Activated T-helper 17 cell treated with anti-CD3 and anti-CD28 coated beads, Interleukin-2, amount 50 U/mL, for 72 hours (primary cell): ENCODE data around the gene PDIA2. TPM values are rescaled to one million over a fixed set of nuclear protein-coding genes. Genes with fewer than 3 reads are reported as not detected.

ENCODE experiments used
- ATAC-seq: fragments of 150-1000 bp; cut with Tn5 transposase; replicated peaks from 2 replicates; pipeline ENCODE4 v1.10.0; 2021; ENCODE audit warnings: mild to moderate bottlenecking, moderate library complexity
- H3K27ac Mint-ChIP-seq: one replicate; pipeline ENCODE4 v1.8.0; 2022; ENCODE audit warnings: mixed read lengths
- H3K27me3 Mint-ChIP-seq: one replicate; pipeline ENCODE4 v1.8.0; 2022; ENCODE audit warnings: mixed read lengths
- H3K36me3 Mint-ChIP-seq: one replicate; pipeline ENCODE4 v1.8.0; 2022; ENCODE audit warnings: low read depth, mild to moderate bottlenecking, mixed read lengths
- H3K4me1 Mint-ChIP-seq: one replicate; pipeline ENCODE4 v1.8.0; 2022; ENCODE audit warnings: mixed read lengths
- H3K4me3 Mint-ChIP-seq: one replicate; pipeline ENCODE4 v1.8.0; 2022; ENCODE audit warnings: mild to moderate bottlenecking, mixed read lengths
- H3K9me3 Mint-ChIP-seq: one replicate; pipeline ENCODE4 v1.8.0; 2022; ENCODE audit warnings: mixed read lengths
- total RNA-seq, 2 donors: library from RNA; stranded (reverse); gene quantifications; one replicate each; pipeline ENCODE4 v1.2.3, GENCODE V29; 2022

Gene PDIA2
- total RNA-seq, 2 donors from 2014 or later, result not detected

DNA sequence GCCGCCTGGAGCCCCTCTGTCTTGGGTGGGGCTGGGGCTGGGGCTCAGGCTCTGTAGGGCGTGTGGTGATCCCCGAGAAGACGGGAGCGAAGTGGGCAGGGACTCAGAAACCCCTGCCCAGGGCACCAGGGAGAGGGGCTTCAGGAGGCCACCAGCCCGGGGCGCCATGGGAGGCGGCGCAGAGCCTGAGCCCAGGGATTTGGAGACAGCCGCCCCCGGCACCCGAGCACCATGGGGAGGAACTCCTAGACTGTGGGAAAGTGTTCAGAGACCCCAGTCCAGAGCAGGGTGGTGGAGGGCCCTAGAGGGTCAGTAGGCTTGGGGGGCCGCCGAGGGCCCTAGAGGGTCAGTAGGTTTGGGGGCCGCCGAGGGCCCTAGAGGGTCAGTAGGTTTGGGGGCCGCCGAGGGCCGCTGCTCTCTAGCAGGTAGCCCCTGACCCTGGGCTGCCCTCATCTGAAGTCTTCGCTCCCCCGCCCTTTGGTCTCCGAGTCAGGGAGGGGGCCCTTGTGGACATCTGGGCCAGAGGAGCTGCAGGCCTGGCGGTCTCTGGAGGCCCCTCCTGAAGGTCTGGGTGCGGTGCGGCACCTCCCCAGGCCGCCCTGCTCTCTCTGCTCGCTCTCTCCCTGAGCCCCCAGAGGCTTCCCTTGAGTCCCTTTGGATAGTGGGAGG is 1.8 kb upstream of the PDIA2 start:
- H3K27ac Mint-ChIP-seq, result no peak overlapping the region
- no peak overlapping the region for H3K4me3 Mint-ChIP-seq
- H3K4me1 Mint-ChIP-seq, result no peaks in the 10 kb centered on the region
- no peak for ATAC-seq
- no peaks in the 10 kb centered on the region for H3K9me3 Mint-ChIP-seq
- peaks cover 3% of the 10 kb centered on the region for H3K27me3 Mint-ChIP-seq
- H3K36me3 Mint-ChIP-seq, result no peaks in the 10 kb centered on the region

DNA sequence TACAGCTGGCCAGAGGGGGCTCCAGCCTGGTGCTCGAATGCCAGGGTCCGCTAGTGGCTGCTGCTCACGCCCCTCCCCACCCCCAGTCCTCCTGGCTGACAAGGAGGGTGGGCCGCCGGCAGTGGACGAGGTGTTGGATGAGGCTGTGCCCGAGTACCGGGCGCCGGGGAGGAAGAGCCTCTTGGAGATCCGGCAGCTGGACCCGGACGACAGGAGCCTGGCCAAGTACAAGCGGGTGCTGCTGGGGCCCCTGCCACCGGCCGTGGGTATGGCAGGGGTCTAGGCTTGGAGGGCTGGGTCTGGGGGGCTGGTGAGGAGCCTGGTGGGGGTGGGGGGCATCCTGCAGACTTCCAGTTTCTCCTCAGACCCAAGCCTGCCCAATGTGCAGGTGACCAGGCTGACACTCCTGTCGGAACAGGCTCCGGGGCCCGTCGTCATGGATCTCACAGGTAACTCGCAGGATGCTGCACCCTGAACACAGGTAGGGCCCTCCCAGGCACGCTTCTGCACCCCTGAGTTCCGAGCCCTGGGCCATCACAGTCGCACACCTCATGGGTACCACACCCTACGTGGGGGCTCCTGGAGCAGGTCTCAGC is 1.2 kb upstream of the PDIA2 start:
- no peaks in the 10 kb centered on the region for H3K9me3 Mint-ChIP-seq
- no peaks in the 10 kb centered on the region for H3K4me1 Mint-ChIP-seq
- no peaks in the 10 kb centered on the region for H3K36me3 Mint-ChIP-seq
- no peaks in the 10 kb centered on the region for H3K27me3 Mint-ChIP-seq
- H3K4me3 Mint-ChIP-seq, result no peak overlapping the region
- ATAC-seq, result no peak
- H3K27ac Mint-ChIP-seq, result no peak overlapping the region

DNA sequence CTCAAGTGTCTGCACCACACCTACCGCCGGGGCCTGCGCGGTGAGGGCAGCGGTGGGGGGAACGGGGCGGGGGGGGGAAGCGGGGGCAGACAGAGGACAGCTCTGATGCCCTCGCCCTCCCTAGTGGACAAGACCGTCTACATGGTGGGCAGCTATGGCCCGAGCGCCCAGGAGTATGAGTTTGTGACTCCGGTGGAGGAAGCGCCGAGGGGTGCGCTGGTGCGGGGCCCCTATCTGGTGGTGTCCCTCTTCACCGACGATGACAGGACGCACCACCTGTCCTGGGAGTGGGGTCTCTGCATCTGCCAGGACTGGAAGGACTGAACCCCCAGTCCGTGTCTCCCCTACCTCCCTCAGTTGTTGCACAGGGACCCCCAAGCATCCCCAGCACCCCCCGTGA is 473 bp upstream of the PDIA2 start:
- H3K9me3 Mint-ChIP-seq, result no peaks in the 10 kb centered on the region
- no peak overlapping the region for H3K27ac Mint-ChIP-seq
- no peaks in the 10 kb centered on the region for H3K27me3 Mint-ChIP-seq
- H3K36me3 Mint-ChIP-seq, result no peaks in the 10 kb centered on the region
- H3K4me1 Mint-ChIP-seq, result no peaks in the 10 kb centered on the region
- H3K4me3 Mint-ChIP-seq, result no peak overlapping the region
- ATAC-seq, result no peak

DNA sequence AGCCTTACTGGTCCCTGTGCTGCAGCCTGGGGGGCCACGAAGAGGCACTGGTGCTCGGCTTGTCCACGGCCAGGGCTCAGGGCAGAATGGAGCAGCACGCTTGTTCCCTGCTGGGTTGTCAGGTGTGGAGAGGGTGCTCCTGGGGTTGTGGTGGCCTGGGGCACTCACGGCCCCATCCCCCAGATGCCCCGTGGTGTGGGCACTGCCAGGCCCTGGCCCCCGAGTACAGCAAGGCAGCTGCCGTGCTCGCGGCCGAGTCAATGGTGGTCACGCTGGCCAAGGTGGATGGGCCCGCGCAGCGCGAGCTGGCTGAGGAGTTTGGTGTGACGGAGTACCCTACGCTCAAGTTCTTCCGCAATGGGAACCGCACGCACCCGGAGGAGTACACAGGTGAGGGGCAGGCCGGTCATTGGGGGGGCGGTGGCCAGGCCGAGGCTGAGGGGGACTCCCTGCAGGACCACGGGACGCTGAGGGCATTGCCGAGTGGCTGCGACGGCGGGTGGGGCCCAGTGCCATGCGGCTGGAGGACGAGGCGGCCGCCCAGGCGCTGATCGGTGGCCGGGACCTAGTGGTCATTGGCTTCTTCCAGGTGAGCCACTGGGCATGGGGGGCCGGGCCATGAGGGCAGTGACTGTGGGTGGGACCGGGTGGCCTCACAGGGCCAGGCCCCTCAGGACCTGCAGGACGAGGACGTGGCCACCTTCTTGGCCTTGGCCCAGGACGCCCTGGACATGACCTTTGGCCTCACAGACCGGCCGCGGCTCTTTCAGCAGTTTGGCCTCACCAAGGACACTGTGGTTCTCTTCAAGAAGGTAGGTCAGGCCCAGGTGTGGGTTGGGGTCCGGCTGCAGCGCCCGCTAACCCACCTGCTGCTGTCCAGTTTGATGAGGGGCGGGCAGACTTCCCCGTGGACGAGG is 1.5 kb downstream of the PDIA2 start:
- peaks cover 12% of the 10 kb centered on the region for H3K36me3 Mint-ChIP-seq
- H3K9me3 Mint-ChIP-seq, result no peaks in the 10 kb centered on the region
- no peak overlapping the region for H3K4me3 Mint-ChIP-seq
- H3K27me3 Mint-ChIP-seq, result no peaks in the 10 kb centered on the region
- no peak overlapping the region for H3K27ac Mint-ChIP-seq
- no peak for ATAC-seq
- no peaks in the 10 kb centered on the region for H3K4me1 Mint-ChIP-seq

DNA sequence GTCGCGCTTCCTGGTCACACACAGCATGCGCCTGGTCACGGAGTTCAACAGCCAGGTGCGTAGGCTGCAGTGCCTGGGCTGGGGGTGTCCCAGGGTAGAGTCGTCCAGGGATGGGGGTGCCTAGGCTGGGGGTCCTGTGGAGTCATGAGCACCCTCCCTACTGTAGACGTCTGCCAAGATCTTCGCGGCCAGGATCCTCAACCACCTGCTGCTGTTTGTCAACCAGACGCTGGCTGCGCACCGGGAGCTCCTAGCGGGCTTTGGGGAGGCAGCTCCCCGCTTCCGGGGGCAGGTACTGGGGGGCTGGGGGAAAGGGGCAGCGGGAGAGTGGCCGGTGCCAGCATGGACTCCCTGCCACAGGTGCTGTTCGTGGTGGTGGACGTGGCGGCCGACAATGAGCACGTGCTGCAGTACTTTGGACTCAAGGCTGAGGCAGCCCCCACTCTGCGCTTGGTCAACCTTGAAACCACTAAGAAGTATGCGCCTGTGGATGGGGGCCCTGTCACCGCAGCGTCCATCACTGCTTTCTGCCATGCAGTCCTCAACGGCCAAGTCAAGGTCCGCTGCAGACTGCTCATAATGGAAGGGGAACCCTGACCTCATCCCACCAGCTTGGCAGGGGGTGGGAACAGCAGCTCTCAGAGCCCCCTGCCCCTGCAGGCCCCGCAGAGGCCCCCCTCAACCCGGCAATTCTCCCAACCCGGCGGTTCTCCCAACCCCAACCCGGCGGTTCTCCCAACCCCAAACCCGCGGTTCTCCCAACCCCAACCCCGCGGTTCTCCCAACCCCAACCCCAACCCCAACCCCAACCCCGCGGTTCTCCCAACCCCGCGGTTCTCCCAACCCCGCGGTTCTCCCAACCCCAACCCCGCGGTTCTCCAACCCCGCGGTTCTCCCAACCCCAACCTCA is 2.4 kb downstream of the PDIA2 start:
- H3K9me3 Mint-ChIP-seq, result no peaks in the 10 kb centered on the region
- no peaks in the 10 kb centered on the region for H3K4me1 Mint-ChIP-seq
- ATAC-seq, result no peak
- H3K27ac Mint-ChIP-seq, result no peak overlapping the region
- no peaks in the 10 kb centered on the region for H3K27me3 Mint-ChIP-seq
- no peak overlapping the region for H3K4me3 Mint-ChIP-seq
- H3K36me3 Mint-ChIP-seq, result peaks cover 12% of the 10 kb centered on the region

DNA sequence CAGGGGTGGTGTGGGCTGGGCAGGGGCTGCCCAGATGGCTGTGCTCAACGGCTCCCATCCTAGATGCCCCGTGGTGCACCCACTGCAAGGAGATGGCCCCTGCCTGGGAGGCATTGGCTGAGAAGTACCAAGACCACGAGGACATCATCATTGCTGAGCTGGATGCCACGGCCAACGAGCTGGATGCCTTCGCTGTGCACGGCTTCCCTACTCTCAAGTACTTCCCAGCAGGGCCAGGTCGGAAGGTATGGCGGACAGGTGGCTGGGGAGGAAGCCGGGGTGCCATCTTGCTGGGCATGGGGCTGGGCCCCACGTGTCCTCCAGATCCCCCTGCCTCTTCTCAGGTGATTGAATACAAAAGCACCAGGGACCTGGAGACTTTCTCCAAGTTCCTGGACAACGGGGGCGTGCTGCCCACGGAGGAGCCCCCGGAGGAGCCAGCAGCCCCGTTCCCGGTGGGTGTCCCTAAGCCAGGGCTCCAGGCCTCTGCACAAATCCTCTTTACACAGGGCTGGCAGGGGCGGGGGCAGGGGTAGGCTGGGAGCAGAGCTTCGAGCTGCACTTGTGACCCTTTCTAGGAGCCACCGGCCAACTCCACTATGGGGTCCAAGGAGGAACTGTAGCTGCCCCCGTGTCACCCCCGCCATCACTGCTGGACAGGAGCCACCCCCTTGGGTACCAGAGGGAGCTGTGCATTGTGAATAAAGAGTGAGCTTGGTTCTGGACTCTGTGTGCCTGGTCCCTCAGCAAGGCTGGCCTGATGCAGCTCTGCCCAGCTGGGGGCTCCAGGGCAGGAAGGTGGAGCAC is 3.7 kb downstream of the PDIA2 start:
- ATAC-seq, result no peak
- Mint-ChIP-seq H3K4me3 (no peak overlapping the region), H3K27ac (no peak overlapping the region), H3K36me3 (peaks cover 14% of the 10 kb centered on the region), H3K4me1 (no peaks in the 10 kb centered on the region), H3K9me3 (no peaks in the 10 kb centered on the region), H3K27me3 (no peaks in the 10 kb centered on the region)

DNA sequence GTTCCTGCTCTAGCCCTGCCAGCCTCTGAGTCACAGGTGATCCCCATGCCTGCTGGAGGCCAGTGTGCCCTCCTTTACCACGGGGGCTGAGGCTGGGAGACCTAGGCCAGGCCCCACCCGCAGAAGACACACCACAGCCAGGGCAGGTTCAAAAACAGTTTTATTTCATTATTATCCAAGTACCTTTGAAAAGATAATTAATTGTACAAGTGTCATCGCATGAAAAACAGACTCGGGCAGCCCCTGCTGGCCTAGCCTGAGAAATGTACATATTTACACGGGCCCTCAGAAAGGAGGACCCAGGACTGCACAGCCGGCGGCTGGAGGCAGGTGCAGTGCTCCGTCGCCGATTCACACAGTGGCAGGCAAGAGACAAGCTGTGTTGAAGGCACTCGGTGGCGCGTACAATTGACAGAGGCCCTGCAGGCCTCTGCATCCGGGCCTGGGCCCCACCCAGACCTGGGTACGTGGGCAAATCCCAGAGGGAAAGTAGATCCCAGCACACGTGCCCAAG is 4.4 kb downstream of the PDIA2 start:
- H3K36me3 Mint-ChIP-seq, result peaks cover 19% of the 10 kb centered on the region
- H3K27ac Mint-ChIP-seq, result no peak overlapping the region
- H3K9me3 Mint-ChIP-seq, result no peaks in the 10 kb centered on the region
- H3K4me1 Mint-ChIP-seq, result no peaks in the 10 kb centered on the region
- H3K27me3 Mint-ChIP-seq, result no peaks in the 10 kb centered on the region
- no peak overlapping the region for H3K4me3 Mint-ChIP-seq
- ATAC-seq, result no peak

DNA sequence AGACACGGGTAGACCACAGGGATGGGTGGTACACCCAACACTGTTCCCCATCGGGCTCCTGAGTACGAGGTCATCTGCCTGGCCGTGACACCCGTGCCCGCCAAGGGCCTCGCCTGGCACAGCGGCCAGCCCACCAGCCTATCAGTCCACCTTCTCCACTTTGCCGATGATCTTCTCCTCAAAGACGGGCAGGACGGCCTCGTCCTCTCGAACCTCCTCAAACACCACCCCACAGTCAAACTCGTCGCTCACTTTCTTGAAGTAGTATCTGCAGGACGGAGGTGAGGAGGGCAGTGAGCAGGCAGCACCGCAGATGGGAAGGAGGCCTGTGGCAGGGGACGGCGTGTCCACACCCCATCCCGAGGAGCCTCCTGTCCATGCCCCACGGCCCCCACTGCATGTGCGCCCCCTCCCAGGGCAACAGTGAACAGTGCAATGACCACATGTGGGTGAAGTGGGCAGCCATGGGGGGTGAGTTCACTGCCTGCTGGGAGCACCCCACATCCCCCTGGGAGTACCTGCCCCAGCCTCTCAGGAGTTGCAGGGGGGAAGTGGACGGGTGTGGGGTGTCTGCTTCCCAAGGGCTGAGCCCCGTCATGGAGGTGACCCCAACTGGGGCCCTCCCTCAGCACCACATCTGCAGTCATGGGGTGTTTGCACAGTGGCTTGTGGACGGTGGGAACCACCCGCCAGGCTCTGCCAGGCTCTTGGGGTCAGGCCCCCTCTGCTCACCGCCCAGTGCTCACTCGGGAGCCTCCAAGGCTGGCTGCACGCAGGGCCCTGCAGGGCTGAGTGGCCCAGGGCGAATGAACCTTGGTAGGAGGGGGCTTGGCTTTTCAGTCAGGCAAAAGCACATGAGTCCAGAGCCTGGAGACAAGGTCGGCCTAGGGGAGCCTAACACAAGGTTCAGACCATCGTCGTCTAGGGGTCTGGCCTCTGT is 5.3 kb downstream of the PDIA2 start:
- H3K27ac Mint-ChIP-seq, result no peak overlapping the region

DNA sequence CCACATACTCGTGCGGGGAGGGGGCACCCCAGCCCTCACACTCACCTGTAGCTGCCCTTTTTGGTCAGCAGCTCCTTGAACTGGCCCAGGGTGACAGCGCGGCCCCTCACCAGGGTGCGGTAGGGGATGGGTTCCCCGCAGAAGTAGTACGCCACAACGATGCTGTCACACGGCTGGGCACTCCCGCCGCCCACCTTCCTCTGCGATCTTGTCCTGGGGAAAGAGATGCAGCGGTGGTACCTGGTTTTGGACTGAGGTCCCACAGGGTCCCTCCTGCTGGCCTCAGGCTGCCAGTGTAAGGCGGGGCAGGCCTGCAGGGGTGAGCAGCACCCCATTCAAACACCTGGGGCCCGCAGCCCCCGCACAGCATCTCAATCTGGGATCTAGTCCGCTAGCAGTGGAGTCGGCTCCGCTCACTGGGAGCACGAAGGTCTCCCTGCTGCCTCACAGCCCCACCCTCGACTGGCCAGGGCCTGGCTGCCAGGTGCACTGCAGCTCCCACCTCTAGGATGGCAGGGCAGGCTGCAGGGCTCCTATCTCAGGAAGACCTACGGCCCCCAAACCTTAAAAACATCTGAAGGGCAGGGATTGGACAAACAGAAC is 6.5 kb downstream of the PDIA2 start:
- no peaks in the 10 kb centered on the region for H3K9me3 Mint-ChIP-seq

More for the DNA sequence above, 5.3 kb downstream of the PDIA2 start:
- Mint-ChIP-seq H3K9me3 (no peaks in the 10 kb centered on the region), H3K4me1 (no peaks in the 10 kb centered on the region), H3K27me3 (no peaks in the 10 kb centered on the region), H3K36me3 (peaks cover 25% of the 10 kb centered on the region), H3K4me3 (no peak overlapping the region)
- ATAC-seq, result no peak

DNA sequence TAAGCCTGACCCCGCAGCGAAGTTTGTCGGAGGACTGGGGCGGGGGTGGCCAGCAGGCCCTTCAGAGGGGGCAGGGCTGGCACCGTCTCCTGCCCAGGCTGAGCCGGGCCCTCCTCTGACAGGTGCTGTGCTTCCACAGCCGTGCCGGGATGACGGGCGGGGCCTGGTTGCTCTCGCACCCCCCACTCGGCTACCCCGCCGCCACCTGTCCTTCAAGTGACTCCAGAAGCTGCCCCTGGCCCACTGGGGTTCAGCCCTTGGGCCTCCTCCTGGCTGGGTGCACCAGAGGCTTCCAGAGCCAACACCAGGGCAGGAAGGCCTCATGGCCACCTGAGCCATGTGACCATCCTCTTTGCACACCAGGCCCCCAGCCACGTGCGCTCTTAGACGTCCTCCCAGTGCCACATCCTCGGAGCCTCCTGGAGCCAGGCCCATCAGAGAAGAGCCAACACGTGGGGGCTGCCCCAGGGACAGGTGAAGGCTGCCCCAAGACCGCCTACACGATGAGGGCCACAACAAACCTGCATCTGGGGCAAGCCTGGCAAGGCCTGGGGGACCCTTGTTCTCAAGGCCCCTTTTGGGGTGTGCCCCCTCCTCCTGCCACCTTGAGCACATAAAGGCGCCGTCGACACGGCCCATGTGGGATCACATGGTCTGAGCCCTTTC is 7.2 kb downstream of the PDIA2 start:
- H3K27ac Mint-ChIP-seq, result no peak overlapping the region
- H3K4me1 Mint-ChIP-seq, result no peaks in the 10 kb centered on the region
- ATAC-seq, result no peak
- H3K4me3 Mint-ChIP-seq, result no peak overlapping the region
- H3K36me3 Mint-ChIP-seq, result peaks cover 34% of the 10 kb centered on the region
- H3K27me3 Mint-ChIP-seq, result no peaks in the 10 kb centered on the region
- no peaks in the 10 kb centered on the region for H3K9me3 Mint-ChIP-seq

More for the DNA sequence above, 6.5 kb downstream of the PDIA2 start:
- Mint-ChIP-seq H3K27ac (no peak overlapping the region), H3K27me3 (no peaks in the 10 kb centered on the region), H3K36me3 (peaks cover 34% of the 10 kb centered on the region), H3K4me3 (no peak overlapping the region), H3K4me1 (no peaks in the 10 kb centered on the region)
- ATAC-seq, result no peak

DNA sequence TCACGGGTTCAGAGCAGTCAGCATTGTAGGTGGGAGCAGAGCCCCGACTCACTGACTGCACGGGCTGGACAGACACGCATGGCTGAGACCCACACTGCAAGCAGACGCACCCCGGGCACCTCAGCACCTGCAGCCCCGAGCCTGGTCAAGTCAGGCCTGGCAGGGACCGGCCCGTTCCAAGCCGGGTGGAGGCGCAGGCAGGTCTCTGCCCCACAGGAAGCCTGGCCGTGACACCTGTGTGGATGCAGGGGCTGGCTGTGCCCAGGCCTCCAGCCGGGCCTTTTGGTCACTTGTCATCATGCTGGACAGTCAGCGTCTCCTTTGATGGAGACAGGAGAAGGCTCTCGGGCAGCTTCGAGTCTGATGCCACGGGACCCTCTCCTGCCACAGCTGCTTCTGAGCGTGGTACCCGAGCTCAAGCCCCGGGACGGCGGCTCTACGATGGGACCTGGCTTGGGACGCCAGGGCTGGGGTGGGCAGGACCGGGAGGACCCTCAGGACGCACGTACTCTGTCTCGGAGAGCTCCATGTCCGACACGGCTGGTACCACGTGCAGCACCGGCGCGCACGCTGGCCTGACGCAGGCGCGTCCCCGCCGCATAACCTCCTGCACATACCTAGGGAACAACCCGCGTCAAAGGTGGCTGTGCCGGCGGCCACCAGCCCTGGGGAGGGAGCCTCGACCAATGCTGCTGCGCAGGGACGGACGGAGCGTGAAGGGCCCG is 7.9 kb downstream of the PDIA2 start:
- no peaks in the 10 kb centered on the region for H3K27me3 Mint-ChIP-seq
- peaks cover 34% of the 10 kb centered on the region for H3K36me3 Mint-ChIP-seq
- no peak for ATAC-seq
- H3K27ac Mint-ChIP-seq, result no peak overlapping the region
- no peak overlapping the region for H3K4me3 Mint-ChIP-seq
- no peaks in the 10 kb centered on the region for H3K9me3 Mint-ChIP-seq
- no peaks in the 10 kb centered on the region for H3K4me1 Mint-ChIP-seq
